Sigmoid colon (tissue), 4 donors: ENCODE data around the gene GRM6.

Experiments used
- CTCF ChIP-seq, 4 experiments: fragments of 450-650 bp in 3 of 4; fragments of 200-600 bp in 1 of 4; IDR thresholded peaks; one replicate each; pipeline ENCODE4 v1.5.1; 2016 to 2019; ENCODE audit warnings: antibody characterized with exemption in 4 of 4, mild to moderate bottlenecking in 3 of 4, moderate library complexity in 2 of 4
- EP300 ChIP-seq, 4 donors: sonication (generic); formaldehyde crosslinking; IDR thresholded peaks; one replicate each; pipeline ENCODE4 v1.6.1; 2017; ENCODE audit warnings: antibody characterized with exemption in 4 of 4

DNA sequence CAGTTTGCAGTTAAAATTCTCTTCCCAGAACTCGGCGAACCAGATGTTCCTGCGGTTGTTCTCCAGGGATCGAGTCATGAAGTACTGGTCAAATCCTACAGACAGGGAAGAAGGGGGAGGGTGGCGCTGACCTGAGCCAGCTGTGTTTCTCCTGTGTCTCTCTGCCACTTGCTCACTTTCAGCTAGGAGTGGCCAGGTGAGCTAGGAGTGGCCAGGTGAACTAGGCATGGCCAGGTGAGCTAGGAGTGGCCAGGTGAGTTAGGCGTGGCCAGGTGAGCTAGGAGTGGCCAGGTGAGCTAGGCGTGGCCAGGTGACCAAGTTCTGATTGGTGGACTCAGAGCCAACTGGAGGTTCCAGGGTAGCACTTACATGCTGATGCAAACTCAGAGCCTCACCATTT lies 5.8 kb downstream of the GRM6 start:
- TF ChIP-seq CTCF (IDR thresholded peaks at IDR 0.05) (no peak), EP300 (IDR thresholded peaks at IDR 0.05) (no peak)
